HFFc6 (cell line): ENCODE measurements around the gene SNX24. TPM values are rescaled to one million over a fixed set of nuclear protein-coding genes. Genes with fewer than 3 reads are reported as not detected.
A peak's percentile ranks its signal among the peaks of the same experiment; 100 is the strongest.

Source experiments
- DNase-seq: peaks from one replicate; pipeline ENCODE4 v3.0.0-alpha.2; 2018
- H3K27ac Mint-ChIP-seq: 2 replicates; pipeline ENCODE4 v1.8.0; 2020; ENCODE audit warnings: mild to moderate bottlenecking, mixed read lengths
- H3K27me3 Mint-ChIP-seq: 2 replicates; pipeline ENCODE4 v1.8.0; 2021; ENCODE audit warnings: mild to moderate bottlenecking, moderate library complexity, mixed read lengths; ENCODE audit not compliant: insufficient read depth
- H3K36me3 Mint-ChIP-seq: 2 replicates; pipeline ENCODE4 v1.8.0; 2021; ENCODE audit warnings: low read depth, mixed read lengths
- H3K4me1 Mint-ChIP-seq: 2 replicates; pipeline ENCODE4 v1.8.0; 2020; ENCODE audit warnings: low read depth, mixed read lengths
- H3K4me3 Mint-ChIP-seq: 2 replicates; pipeline ENCODE4 v1.8.0; 2020; ENCODE audit warnings: mild to moderate bottlenecking, moderate library complexity, mixed read lengths
- H3K9me3 Mint-ChIP-seq: 2 replicates; pipeline ENCODE4 v1.8.0; 2020; ENCODE audit warnings: mild to moderate bottlenecking, mixed read lengths
- total RNA-seq, 6 experiments: library from RNA; stranded (reverse); fragmentation: NEBNext Ultra II Directional; extraction: Animal tissue kit (Norgen Biotek cat#: 25700); gene quantifications; 2 replicates in 1 of 6; 3 replicates in 5 of 6; pipeline ENCODE4 v1.2.3, GENCODE V29; 2021
- TF ChIP-seq, protein P1 (sequence below): fragments of 200-600 bp; sonication (generic); IDR thresholded peaks from 2 replicates; pipeline ENCODE4 v1.5.0; 2021; ENCODE audit warnings: antibody characterized with exemption, mild to moderate bottlenecking

SNX24 gene
- total RNA-seq, 6 experiments from 2014 or later = 19.7 to 24.1 (median 21.9) TPM

DNA sequence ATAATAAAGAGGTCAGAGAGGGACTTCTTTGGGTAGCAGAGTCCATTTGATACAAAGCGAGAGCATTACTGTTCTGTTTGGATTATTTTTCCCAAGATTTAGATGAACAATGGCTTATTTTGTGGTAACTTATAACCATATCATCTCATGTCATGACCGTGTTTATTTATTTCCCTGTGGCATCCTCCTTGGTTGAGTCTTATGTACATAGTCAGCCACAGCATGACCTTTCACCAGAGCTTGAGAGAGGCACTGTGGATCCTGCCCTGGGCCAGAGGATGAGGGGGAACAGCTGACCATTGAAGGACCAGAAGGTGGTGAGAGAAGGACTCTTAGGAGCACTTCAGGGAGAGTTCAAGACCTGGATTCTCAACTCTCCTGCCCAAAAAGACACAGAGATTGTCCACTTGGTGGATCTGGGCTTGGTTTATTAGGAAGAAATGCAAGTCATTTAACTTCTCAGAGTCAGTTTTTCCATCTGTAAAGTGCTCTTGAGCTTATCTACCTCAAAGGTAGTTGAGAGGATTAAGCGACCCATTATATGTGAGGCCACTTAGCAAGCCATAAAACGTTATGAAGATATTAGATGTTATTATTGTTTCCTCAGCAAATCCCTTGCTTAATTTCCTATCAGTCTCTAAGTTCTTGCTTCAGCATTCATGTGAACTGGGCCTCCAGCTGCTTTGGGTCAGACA, 139.7 kb downstream of the SNX24 start:
- Mint-ChIP-seq H3K4me1 (peaks cover 5% of the 10 kb centered on the region; the same call in 1 of the 2 replicates), H3K36me3 (no peaks in the 10 kb centered on the region), H3K27ac (no peak overlapping the region), H3K4me3 (no peak overlapping the region), H3K27me3 (no peaks in the 10 kb centered on the region; the same call in 1 of the 2 replicates), H3K9me3 (no peaks in the 10 kb centered on the region)
- no peak for DNase-seq
- TF ChIP-seq, protein P1, sequence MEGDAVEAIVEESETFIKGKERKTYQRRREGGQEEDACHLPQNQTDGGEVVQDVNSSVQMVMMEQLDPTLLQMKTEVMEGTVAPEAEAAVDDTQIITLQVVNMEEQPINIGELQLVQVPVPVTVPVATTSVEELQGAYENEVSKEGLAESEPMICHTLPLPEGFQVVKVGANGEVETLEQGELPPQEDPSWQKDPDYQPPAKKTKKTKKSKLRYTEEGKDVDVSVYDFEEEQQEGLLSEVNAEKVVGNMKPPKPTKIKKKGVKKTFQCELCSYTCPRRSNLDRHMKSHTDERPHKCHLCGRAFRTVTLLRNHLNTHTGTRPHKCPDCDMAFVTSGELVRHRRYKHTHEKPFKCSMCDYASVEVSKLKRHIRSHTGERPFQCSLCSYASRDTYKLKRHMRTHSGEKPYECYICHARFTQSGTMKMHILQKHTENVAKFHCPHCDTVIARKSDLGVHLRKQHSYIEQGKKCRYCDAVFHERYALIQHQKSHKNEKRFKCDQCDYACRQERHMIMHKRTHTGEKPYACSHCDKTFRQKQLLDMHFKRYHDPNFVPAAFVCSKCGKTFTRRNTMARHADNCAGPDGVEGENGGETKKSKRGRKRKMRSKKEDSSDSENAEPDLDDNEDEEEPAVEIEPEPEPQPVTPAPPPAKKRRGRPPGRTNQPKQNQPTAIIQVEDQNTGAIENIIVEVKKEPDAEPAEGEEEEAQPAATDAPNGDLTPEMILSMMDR = no peak

DNA sequence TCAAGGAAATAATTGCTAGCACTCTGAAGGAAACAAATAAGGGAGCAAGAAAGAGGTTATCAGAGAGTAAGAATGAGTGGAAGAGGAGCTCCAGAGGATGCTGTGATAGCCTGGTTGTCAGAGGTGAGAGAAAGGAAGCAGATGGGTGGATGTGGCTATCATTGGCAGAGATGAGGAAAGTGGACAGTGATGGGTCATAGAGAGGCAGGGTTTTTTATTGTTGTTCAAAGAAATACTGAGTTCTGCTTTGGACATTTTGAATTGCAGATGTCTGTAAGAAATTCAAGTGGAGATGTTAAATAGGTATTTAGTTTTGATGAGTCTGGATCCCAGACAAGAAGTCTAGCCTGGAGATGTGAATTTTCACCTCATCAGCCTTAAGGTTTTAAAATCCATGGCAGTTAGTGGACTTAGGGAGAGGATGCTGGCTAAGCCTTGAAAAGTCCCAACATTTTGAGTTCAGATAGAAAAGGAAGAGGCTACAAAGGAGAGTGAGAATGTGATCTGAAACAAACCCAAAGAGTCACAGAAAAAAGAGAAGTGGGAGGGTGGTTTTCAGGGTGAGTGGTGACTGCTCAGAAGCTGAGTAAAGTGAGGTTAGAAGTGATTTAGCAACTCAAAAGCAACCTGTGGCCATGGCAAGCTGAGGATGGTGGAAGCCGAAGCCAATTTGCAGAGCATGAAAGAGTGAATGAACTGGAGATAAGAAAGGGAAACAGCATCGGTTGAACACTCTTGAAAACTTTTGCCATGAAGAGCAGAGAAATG, 140.7 kb downstream of the SNX24 start:
- Mint-ChIP-seq H3K27ac (no peak overlapping the region), H3K27me3 (no peaks in the 10 kb centered on the region; the same call in 1 of the 2 replicates), H3K4me1 (peaks cover 5% of the 10 kb centered on the region; the same call in 1 of the 2 replicates), H3K36me3 (no peaks in the 10 kb centered on the region), H3K4me3 (no peak overlapping the region), H3K9me3 (no peaks in the 10 kb centered on the region)
- DNase-seq = no peak
- TF ChIP-seq, protein P1 = no peak

DNA sequence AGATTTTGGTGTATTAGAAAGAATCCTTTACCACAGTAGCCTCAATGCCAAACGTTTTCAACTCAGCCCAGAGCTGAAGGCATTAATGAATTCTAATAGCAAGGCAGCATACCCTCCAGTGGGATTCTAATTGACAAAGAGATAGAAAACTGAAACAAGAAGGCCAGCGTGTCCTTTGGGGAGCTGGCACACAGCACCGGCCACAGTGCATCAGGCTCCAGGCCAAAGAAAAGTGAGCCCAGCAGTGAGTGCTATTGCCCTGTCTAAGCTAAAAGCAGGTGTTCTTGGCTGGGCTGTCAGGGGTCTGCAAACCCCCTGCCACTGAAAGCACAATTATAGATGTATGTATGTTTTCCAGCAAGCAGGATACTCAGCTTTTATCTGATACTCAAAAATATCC, 150.7 kb downstream of the SNX24 start:
- Mint-ChIP-seq H3K36me3 (no peaks in the 10 kb centered on the region), H3K4me1 (peaks cover 6% of the 10 kb centered on the region; the same call in 1 of the 2 replicates), H3K27me3 (no peaks in the 10 kb centered on the region), H3K4me3 (no peak overlapping the region), H3K9me3 (no peaks in the 10 kb centered on the region), H3K27ac (no peak overlapping the region)
- TF ChIP-seq, protein P1 = no peak
- DNase-seq = no peak

DNA sequence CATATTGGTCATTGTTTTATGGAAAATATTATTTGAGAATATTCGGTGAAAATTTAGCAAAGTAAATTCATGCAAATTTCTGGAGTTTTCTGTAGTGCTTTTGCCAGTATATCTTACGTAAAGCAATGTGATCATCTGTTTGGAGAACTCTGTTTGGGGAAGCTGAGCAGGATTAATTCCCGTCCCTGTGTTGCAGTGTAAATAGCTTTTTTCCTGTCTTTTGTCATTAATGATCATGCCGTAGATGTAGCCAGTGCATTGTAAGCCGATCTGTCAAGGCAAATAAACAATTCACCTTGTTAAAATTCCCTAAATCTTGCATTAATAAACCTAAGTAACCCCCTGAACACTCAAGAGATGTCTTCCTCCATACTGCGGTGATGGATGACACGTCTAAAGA, 151.9 kb downstream of the SNX24 start:
- no peak for DNase-seq
- Mint-ChIP-seq H3K4me3 (no peak overlapping the region), H3K4me1 (peaks cover 6% of the 10 kb centered on the region; the same call in 1 of the 2 replicates), H3K27ac (no peak overlapping the region), H3K36me3 (no peaks in the 10 kb centered on the region), H3K27me3 (no peaks in the 10 kb centered on the region), H3K9me3 (no peaks in the 10 kb centered on the region)
- TF ChIP-seq, protein P1 = no peak

DNA sequence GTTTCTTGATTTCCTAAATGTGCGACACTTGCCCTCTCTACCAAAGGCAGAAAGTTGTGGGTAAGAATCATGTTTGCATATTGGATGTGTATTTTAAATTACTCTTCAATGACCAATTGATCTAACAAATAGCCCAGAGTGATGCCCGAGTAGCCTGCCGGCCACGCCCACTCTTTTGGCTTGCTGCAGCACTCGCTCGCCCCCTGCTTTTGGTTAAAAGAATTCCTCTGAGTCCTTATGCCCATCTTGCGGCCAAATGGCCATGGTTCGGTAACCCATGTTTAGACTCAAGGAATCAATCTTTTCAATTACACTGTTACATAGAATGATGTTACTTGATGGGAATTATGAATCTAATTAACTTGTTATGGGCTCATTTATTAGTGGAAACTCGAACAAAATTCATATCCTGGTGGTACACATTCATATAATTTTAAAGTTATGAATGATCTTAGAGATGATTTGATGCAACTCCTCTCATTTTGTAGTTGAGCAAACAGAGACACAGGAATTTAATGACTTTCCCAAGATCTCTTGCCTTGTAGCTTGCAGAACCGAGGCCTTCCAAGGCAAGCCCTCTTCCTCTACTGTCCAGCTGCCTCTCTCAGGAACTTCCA, 154.6 kb downstream of the SNX24 start:
- Mint-ChIP-seq H3K4me1 (peaks cover 6% of the 10 kb centered on the region; the same call in 1 of the 2 replicates), H3K27ac (no peak overlapping the region), H3K27me3 (no peaks in the 10 kb centered on the region), H3K36me3 (peaks cover 6% of the 10 kb centered on the region; the same call in 1 of the 2 replicates), H3K4me3 (no peak overlapping the region), H3K9me3 (no peaks in the 10 kb centered on the region)
- DNase-seq = no peak
- TF ChIP-seq, protein P1 = peak; percentile 54
